HEK293 (cell line): ENCODE data around the gene ACADL.

Source experiments
- CTCF ChIA-PET: fragments of 350-600 bp; formaldehyde crosslinking; extraction: SDS; loops from one replicate; lab custom pipeline; 2021; ENCODE audit warnings: antibody characterized with exemption; lab: Yijun Ruan, JAX
- POLR2A ChIA-PET: fragments of 300-600 bp; formaldehyde crosslinking; extraction: SDS; loops from one replicate; lab custom pipeline; 2020; ENCODE audit warnings: antibody characterized with exemption, inconsistent platforms; lab: Yijun Ruan, JAX
- H3K27ac ChIP-seq: fragments of 200-500 bp; sonication (Bioruptor generic); 2 replicates; pipeline ENCODE4 v1.5.1; 2014; ENCODE audit warnings: low read depth, low read length, control low read depth, inconsistent platforms; ENCODE audit errors: extremely low read depth
- H3K36me3 ChIP-seq, 2 experiments: fragments of 200-500 bp in 1 of 2; sonication (Bioruptor generic) in 1 of 2; 1 replicate in 1 of 2; 2 replicates in 1 of 2; pipeline ENCODE4 v1.5.1; 2014 to 2017; ENCODE audit warnings: inconsistent platforms in 2 of 2, low read length in 2 of 2; ENCODE audit not compliant: control insufficient read depth in 2 of 2, insufficient read depth in 1 of 2
- H3K4me1 ChIP-seq: fragments of 200-500 bp; sonication (Bioruptor generic); 2 replicates; pipeline ENCODE4 v1.5.1; 2014; ENCODE audit warnings: mild to moderate bottlenecking, low read length, inconsistent platforms; ENCODE audit not compliant: control insufficient read depth, insufficient read depth
- H3K4me3 ChIP-seq: 2 replicates; pipeline ENCODE4 v1.5.1; 2011; ENCODE audit warnings: low read depth, mild to moderate bottlenecking, control low read depth, low read length, moderate library complexity
- H3K9me3 ChIP-seq: fragments of 200-500 bp; sonication (Bioruptor generic); 2 replicates; pipeline ENCODE4 v1.5.1; 2014; ENCODE audit warnings: low read depth, low read length, inconsistent platforms; ENCODE audit not compliant: control insufficient read depth, insufficient read depth
- OVOL3 ChIP-seq: fragments of 450-650 bp; formaldehyde crosslinking; IDR thresholded peaks from 2 replicates; pipeline ENCODE4 v1.5.1; 2016; ENCODE audit warnings: missing biosample characterization, missing genetic modification characterization
- SP2 ChIP-seq: fragments of 450-650 bp; formaldehyde crosslinking; IDR thresholded peaks from 2 replicates; pipeline ENCODE4 v1.5.1; 2016; ENCODE audit warnings: missing biosample characterization, missing genetic modification characterization
- SP7 ChIP-seq: fragments of 450-650 bp; formaldehyde crosslinking; IDR thresholded peaks from 2 replicates; pipeline ENCODE4 v1.5.1; 2016; ENCODE audit warnings: missing biosample characterization, missing genetic modification characterization
- TRIM28 ChIP-seq: IDR thresholded peaks from 2 replicates; pipeline ENCODE4 v1.6.1; 2011; ENCODE audit warnings: low read length, control low read depth, borderline replicate concordance
- ZBTB17 ChIP-seq: fragments of 450-650 bp; formaldehyde crosslinking; IDR thresholded peaks from 2 replicates; pipeline ENCODE4 v1.5.1; 2016; ENCODE audit warnings: missing biosample characterization, missing genetic modification characterization
- ZNF112 ChIP-seq: fragments of 450-650 bp; formaldehyde crosslinking; IDR thresholded peaks from 2 replicates; pipeline ENCODE4 v1.5.0; 2017; ENCODE audit warnings: missing biosample characterization, missing genetic modification characterization
- ZNF24 ChIP-seq: fragments of 450-650 bp; formaldehyde crosslinking; IDR thresholded peaks from 2 replicates; pipeline ENCODE4 v1.5.1; 2016; ENCODE audit warnings: missing biosample characterization, missing genetic modification characterization
- ZNF366 ChIP-seq: fragments of 450-650 bp; formaldehyde crosslinking; conservative IDR thresholded peaks from 2 replicates; pipeline ENCODE4 v1.5.1; 2016; ENCODE audit warnings: missing biosample characterization, missing genetic modification characterization
- ZNF394 ChIP-seq: fragments of 450-650 bp; formaldehyde crosslinking; IDR thresholded peaks from 2 replicates; pipeline ENCODE4 v1.5.1; 2016; ENCODE audit warnings: missing biosample characterization, missing genetic modification characterization, mild to moderate bottlenecking, moderate library complexity, borderline replicate concordance
- ZNF404 ChIP-seq: fragments of 450-650 bp; formaldehyde crosslinking; IDR thresholded peaks from 2 replicates; pipeline ENCODE4 v1.5.1; 2017; ENCODE audit warnings: missing biosample characterization, missing genetic modification characterization
- ZNF510 ChIP-seq: fragments of 450-650 bp; formaldehyde crosslinking; IDR thresholded peaks from 2 replicates; pipeline ENCODE4 v1.5.1; 2018; ENCODE audit warnings: mild to moderate bottlenecking, missing genetic modification characterization, missing biosample characterization; ENCODE audit not compliant: insufficient replicate concordance
- ZNF544 ChIP-seq: fragments of 450-650 bp; formaldehyde crosslinking; IDR thresholded peaks from 2 replicates; pipeline ENCODE4 v1.5.0; 2017; ENCODE audit warnings: missing biosample characterization, missing genetic modification characterization
- ZNF561 ChIP-seq: fragments of 450-650 bp; IDR thresholded peaks from 2 replicates; pipeline ENCODE4 v1.5.1; 2018; ENCODE audit warnings: missing biosample characterization, missing genetic modification characterization, borderline replicate concordance
- ZNF660 ChIP-seq: fragments of 450-650 bp; IDR thresholded peaks from 2 replicates; pipeline ENCODE4 v1.5.1; 2018; ENCODE audit warnings: missing biosample characterization, mild to moderate bottlenecking, missing genetic modification characterization
- ZNF664 ChIP-seq: fragments of 450-650 bp; formaldehyde crosslinking; IDR thresholded peaks from 2 replicates; pipeline ENCODE4 v1.5.1; 2016; ENCODE audit warnings: missing biosample characterization, missing genetic modification characterization
- ZNF677 ChIP-seq: fragments of 450-650 bp; IDR thresholded peaks from 2 replicates; pipeline ENCODE4 v1.5.0; 2018; ENCODE audit warnings: missing biosample characterization, mild to moderate bottlenecking, missing genetic modification characterization, moderate library complexity
- ZNF701 ChIP-seq: fragments of 450-650 bp; formaldehyde crosslinking; IDR thresholded peaks from 2 replicates; pipeline ENCODE4 v1.5.1; 2016; ENCODE audit warnings: missing biosample characterization, missing genetic modification characterization
- ZNF791 ChIP-seq: fragments of 450-650 bp; formaldehyde crosslinking; IDR thresholded peaks from 2 replicates; pipeline ENCODE4 v1.5.1; 2016; ENCODE audit warnings: missing biosample characterization, missing genetic modification characterization
- ZNF843 ChIP-seq: fragments of 450-650 bp; formaldehyde crosslinking; IDR thresholded peaks from 2 replicates; pipeline ENCODE4 v1.5.1; 2016; ENCODE audit warnings: missing biosample characterization, missing genetic modification characterization
- TF ChIP-seq, protein P1 (sequence below): fragments of 450-650 bp; formaldehyde crosslinking; IDR thresholded peaks from 2 replicates; pipeline ENCODE4 v1.5.1; 2016; ENCODE audit warnings: missing biosample characterization, missing genetic modification characterization
- TF ChIP-seq, protein P2 (sequence below): fragments of 450-650 bp; formaldehyde crosslinking; IDR thresholded peaks from 2 replicates; pipeline ENCODE4 v1.5.1; 2016; ENCODE audit warnings: missing biosample characterization, missing genetic modification characterization
- TF ChIP-seq, protein P3 (sequence below): fragments of 450-650 bp; formaldehyde crosslinking; IDR thresholded peaks from 2 replicates; pipeline ENCODE4 v1.5.1; 2016; ENCODE audit warnings: missing biosample characterization, missing genetic modification characterization
- TF ChIP-seq, protein P4 (sequence below): fragments of 450-650 bp; IDR thresholded peaks from 2 replicates; pipeline ENCODE4 v1.5.1; 2018; ENCODE audit warnings: missing biosample characterization, missing genetic modification characterization
- TF ChIP-seq, protein P5 (sequence below): fragments of 450-650 bp; formaldehyde crosslinking; IDR thresholded peaks from 2 replicates; pipeline ENCODE4 v1.5.1; 2016; ENCODE audit warnings: missing biosample characterization, missing genetic modification characterization, borderline replicate concordance

ACADL gene

DNA sequence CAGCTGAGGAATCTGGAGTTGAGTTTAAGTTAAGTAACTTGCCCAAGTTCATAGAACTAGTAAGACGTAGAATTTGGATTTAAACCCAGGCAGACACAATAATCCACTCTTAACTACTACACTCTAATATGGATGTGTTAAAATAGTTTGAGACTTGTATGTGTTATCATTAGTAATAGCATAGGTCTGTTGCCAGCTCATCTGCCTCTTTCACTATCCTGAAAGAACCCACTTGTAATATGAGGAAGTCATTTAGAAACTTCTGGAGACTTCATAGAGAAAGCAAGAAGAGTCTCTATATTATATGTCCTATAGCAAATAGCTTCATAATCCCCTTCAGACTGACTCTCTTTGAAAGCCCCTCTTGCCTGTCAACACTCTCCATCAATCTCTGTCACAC is 43.0 kb upstream of the ACADL start (continued):
- TF ChIP-seq ZNF394 (tag by site-specific recombination), result no peak
- TF ChIP-seq ZNF701 (tag by site-specific recombination), result no peak
- TF ChIP-seq ZNF843, result no peak
- no peak for TF ChIP-seq ZNF791 (tag by site-specific recombination)

DNA sequence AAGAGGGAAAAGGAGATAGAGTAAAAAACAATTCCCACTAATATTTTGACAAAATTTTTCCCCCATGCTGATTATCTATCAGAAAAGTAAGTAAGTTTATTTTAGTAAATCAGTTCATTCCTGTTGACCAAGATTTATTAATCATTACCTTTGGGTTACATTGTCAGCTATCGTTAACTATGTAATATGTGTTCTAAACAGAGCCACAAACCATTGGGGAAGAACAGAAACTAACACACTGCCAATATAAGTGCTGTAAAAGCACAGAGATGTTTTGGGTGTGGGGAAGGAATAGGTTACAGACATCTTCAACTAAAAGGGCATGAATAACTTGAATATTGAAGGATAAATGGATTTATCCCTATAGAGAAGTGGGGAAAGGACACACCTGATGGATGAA is 42.5 kb upstream of the ACADL start:
- POLR2A ChIA-PET, result no interaction called here
- no peak for TF ChIP-seq ZNF664 (tag by site-specific recombination)
- TF ChIP-seq SP2, result no peak
- no peak for TF ChIP-seq ZNF843
- TF ChIP-seq ZNF404, result no peak
- TF ChIP-seq ZNF660 (tag by site-specific recombination), result no peak
- TF ChIP-seq ZNF112, result no peak
- no peak for TF ChIP-seq TRIM28
- TF ChIP-seq, protein P1, sequence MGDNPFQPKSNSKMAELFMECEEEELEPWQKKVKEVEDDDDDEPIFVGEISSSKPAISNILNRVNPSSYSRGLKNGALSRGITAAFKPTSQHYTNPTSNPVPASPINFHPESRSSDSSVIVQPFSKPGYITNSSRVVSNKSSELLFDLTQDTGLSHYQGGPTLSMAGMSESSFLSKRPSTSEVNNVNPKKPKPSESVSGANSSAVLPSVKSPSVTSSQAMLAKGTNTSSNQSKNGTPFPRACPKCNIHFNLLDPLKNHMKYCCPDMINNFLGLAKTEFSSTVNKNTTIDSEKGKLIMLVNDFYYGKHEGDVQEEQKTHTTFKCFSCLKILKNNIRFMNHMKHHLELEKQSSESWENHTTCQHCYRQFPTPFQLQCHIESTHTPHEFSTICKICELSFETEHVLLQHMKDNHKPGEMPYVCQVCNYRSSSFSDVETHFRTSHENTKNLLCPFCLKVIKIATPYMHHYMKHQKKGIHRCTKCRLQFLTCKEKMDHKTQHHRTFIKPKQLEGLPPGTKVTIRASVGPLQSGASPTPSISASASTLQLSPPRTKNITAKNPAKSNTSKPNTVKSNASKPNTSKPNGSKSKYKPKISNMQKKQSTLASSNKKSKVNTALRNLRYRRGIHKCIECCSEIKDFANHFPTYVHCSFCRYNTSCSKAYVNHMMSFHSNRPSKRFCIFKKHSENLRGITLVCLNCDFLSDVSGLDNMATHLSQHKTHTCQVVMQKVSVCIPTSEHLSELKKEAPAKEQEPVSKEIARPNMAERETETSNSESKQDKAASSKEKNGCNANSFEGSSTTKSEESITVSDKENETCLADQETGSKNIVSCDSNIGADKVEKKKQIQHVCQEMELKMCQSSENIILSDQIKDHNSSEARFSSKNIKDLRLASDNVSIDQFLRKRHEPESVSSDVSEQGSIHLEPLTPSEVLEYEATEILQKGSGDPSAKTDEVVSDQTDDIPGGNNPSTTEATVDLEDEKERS (tag by site-specific recombination), result no peak
- TF ChIP-seq ZNF544 (tag by site-specific recombination), result no peak
- no peak for TF ChIP-seq ZNF24
- no peak overlapping the region for H3K4me3 ChIP-seq
- no peaks in the 10 kb centered on the region for H3K9me3 ChIP-seq
- H3K4me1 ChIP-seq, result no peaks in the 10 kb centered on the region
- no peak overlapping the region for H3K27ac ChIP-seq
- CTCF ChIA-PET, result interaction anchor here (0.7 kb wide), 1 partner anchor 513 kb away, joined by 3 read pairs; no protein-coding TSS in a partner anchor
- no peaks in the 10 kb centered on the region for H3K36me3 ChIP-seq

DNA sequence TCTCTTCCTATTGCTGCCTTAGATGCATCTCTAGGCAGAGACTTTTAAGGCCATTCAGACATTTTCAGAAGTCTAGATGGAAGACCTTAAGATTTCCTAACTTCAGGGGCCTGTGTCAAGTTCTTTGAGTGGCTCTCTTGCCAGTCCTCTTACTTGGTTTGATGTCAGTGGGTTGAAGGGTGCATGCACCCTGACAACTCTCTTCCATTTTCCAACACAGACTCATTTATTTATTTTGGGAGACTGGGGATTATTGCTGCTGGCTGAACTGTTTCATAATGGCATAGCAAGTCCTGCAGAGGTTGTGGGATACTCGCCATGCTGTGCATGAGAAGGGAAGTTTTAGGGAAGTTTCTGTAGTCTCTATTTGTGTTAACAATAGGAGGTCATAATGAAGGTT is 39.0 kb upstream of the ACADL start:
- Histone ChIP-seq H3K4me3 (no peak overlapping the region), H3K36me3 (no peaks in the 10 kb centered on the region), H3K4me1 (no peaks in the 10 kb centered on the region), H3K9me3 (no peaks in the 10 kb centered on the region), H3K27ac (no peak overlapping the region)
- ChIA-PET CTCF (no interaction called here), POLR2A (no interaction called here)
- TF ChIP-seq, protein P2, sequence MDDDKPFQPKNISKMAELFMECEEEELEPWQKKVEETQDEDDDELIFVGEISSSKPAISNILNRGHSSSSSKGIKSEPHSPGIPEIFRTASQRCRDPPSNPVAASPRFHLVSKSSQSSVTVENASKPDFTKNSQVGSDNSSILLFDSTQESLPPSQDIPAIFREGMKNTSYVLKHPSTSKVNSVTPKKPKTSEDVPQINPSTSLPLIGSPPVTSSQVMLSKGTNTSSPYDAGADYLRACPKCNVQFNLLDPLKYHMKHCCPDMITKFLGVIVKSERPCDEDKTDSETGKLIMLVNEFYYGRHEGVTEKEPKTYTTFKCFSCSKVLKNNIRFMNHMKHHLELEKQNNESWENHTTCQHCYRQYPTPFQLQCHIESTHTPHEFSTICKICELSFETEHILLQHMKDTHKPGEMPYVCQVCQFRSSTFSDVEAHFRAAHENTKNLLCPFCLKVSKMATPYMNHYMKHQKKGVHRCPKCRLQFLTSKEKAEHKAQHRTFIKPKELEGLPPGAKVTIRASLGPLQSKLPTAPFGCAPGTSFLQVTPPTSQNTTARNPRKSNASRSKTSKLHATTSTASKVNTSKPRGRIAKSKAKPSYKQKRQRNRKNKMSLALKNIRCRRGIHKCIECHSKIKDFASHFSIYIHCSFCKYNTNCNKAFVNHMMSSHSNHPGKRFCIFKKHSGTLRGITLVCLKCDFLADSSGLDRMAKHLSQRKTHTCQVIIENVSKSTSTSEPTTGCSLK (tag by site-specific recombination), result no peak
- TF ChIP-seq ZBTB17 (tag by site-specific recombination), result no peak
- TF ChIP-seq ZNF677 (tag by site-specific recombination), result no peak
- TF ChIP-seq, protein P3, sequence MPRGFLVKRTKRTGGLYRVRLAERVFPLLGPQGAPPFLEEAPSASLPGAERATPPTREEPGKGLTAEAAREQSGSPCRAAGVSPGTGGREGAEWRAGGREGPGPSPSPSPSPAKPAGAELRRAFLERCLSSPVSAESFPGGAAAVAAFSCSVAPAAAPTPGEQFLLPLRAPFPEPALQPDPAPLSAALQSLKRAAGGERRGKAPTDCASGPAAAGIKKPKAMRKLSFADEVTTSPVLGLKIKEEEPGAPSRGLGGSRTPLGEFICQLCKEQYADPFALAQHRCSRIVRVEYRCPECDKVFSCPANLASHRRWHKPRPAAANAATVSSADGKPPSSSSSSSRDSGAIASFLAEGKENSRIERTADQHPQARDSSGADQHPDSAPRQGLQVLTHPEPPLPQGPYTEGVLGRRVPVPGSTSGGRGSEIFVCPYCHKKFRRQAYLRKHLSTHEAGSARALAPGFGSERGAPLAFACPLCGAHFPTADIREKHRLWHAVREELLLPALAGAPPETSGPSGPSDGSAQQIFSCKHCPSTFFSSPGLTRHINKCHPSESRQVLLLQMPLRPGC (tag by site-specific recombination), result no peak
- TF ChIP-seq, protein P4, sequence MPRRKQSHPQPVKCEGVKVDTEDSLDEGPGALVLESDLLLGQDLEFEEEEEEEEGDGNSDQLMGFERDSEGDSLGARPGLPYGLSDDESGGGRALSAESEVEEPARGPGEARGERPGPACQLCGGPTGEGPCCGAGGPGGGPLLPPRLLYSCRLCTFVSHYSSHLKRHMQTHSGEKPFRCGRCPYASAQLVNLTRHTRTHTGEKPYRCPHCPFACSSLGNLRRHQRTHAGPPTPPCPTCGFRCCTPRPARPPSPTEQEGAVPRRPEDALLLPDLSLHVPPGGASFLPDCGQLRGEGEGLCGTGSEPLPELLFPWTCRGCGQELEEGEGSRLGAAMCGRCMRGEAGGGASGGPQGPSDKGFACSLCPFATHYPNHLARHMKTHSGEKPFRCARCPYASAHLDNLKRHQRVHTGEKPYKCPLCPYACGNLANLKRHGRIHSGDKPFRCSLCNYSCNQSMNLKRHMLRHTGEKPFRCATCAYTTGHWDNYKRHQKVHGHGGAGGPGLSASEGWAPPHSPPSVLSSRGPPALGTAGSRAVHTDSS (tag by site-specific recombination), result no peak
- TF ChIP-seq ZNF561 (tag by site-specific recombination), result no peak
- TF ChIP-seq, protein P5, sequence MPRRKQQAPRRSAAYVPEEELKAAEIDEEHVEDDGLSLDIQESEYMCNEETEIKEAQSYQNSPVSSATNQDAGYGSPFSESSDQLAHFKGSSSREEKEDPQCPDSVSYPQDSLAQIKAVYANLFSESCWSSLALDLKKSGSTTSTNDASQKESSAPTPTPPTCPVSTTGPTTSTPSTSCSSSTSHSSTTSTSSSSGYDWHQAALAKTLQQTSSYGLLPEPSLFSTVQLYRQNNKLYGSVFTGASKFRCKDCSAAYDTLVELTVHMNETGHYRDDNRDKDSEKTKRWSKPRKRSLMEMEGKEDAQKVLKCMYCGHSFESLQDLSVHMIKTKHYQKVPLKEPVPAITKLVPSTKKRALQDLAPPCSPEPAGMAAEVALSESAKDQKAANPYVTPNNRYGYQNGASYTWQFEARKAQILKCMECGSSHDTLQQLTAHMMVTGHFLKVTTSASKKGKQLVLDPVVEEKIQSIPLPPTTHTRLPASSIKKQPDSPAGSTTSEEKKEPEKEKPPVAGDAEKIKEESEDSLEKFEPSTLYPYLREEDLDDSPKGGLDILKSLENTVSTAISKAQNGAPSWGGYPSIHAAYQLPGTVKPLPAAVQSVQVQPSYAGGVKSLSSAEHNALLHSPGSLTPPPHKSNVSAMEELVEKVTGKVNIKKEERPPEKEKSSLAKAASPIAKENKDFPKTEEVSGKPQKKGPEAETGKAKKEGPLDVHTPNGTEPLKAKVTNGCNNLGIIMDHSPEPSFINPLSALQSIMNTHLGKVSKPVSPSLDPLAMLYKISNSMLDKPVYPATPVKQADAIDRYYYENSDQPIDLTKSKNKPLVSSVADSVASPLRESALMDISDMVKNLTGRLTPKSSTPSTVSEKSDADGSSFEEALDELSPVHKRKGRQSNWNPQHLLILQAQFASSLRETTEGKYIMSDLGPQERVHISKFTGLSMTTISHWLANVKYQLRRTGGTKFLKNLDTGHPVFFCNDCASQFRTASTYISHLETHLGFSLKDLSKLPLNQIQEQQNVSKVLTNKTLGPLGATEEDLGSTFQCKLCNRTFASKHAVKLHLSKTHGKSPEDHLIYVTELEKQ, result no peak
- TF ChIP-seq SP7, result no peak
- no peak for TF ChIP-seq OVOL3 (tag by site-specific recombination)
- TF ChIP-seq ZNF660 (tag by site-specific recombination), result no peak
- no peak for TF ChIP-seq ZNF366 (tag by site-specific recombination)
- TF ChIP-seq ZNF510 (tag by site-specific recombination), result no peak
